Activated T-helper 2 cell treated with anti-CD3 and anti-CD28 coated beads, Interferon-gamma antibody, Interleukin-2, Interleukin-4, amounts not matched to agents 10 μg/mL and 5 μg/mL and 100 μg/mL, durations not matched to agents 14 hours and 24 hours and 36 hours (primary cell): ENCODE results near the gene SRGAP3. TPM values are rescaled to one million over a fixed set of nuclear protein-coding genes. Genes with fewer than 3 reads are reported as not detected.

Source experiments
- DNase-seq: peaks from one replicate; pipeline ENCODE4 v3.0.0; 2021; ENCODE audit warnings: low spot score
- H3K27ac Mint-ChIP-seq: one replicate; pipeline ENCODE4 v1.8.0; 2021; ENCODE audit warnings: mixed read lengths
- H3K27me3 Mint-ChIP-seq: one replicate; pipeline ENCODE4 v1.8.0; 2021; ENCODE audit warnings: low read depth, mixed read lengths
- H3K36me3 Mint-ChIP-seq: one replicate; pipeline ENCODE4 v1.8.0; 2021; ENCODE audit warnings: low read depth, mixed read lengths
- H3K4me1 Mint-ChIP-seq: one replicate; pipeline ENCODE4 v1.8.0; 2021; ENCODE audit warnings: low read depth, mixed read lengths
- H3K4me3 Mint-ChIP-seq: one replicate; pipeline ENCODE4 v1.8.0; 2021; ENCODE audit warnings: low read depth, mild to moderate bottlenecking, moderate library complexity, mixed read lengths
- H3K9me3 Mint-ChIP-seq: one replicate; pipeline ENCODE4 v1.8.0; 2021; ENCODE audit warnings: mixed read lengths
- intact Hi-C: fragments of 100-400 bp; cut with micrococcal nuclease; formaldehyde crosslinking; loops from one replicate; pipeline ENCODE4 v1.15.1; 2023
- total RNA-seq: library from RNA; stranded (reverse); gene quantifications from 2 replicates; pipeline ENCODE4 v1.2.3, GENCODE V29; 2022

The SRGAP3 gene
- total RNA-seq, 1 donor from 2014 or later, result 0.71 TPM

DNA sequence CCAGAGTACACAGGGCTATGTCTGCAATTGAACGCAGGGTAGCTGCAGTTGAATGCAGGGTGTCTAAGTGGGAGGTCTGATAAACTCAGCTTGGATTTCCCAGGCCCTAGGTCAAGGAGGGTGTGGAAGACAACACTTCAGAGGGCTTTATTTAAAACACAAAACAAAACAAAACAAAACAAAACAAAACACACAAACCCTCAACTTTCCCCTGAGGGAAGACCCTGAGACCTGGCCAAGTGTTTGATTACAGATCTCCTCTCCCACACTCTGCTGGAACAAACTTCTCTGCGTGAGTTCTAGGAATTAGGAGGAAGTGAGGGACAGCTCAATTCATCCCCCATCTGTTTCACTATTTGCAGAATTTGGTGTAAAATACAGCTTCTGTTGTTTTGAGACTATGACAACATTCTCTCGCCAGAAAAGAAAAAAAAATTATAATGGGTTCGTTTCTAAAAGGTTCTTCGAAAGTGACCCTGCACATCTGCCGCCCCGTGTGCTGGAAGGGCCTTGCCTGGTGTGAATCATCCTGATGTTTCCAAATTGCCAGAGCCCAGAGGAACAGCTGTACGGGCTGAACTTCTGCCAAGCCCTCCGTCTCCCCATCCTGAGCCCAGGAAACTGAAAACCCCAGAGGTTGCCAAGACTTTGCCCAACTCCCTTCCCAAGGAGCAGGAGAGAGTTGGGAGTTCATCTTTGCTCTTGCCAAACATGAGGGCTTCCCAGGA lies 212.9 kb downstream of the SRGAP3 start:
- no peaks in the 10 kb centered on the region for H3K9me3 Mint-ChIP-seq
- intact Hi-C loops, result no loop called here
- no peak overlapping the region for H3K27ac Mint-ChIP-seq
- no peak overlapping the region for H3K4me3 Mint-ChIP-seq
- DNase-seq, result no peak
- peaks cover 2% of the 10 kb centered on the region for H3K4me1 Mint-ChIP-seq
- no peaks in the 10 kb centered on the region for H3K36me3 Mint-ChIP-seq
- no peaks in the 10 kb centered on the region for H3K27me3 Mint-ChIP-seq

GRCh38 chr3:9035961-9036360 lies 213.5 kb downstream of the SRGAP3 start:
- H3K27me3 Mint-ChIP-seq, result no peaks in the 10 kb centered on the region
- peaks cover 2% of the 10 kb centered on the region for H3K4me1 Mint-ChIP-seq
- DNase-seq, result no peak
- H3K27ac Mint-ChIP-seq, result no peak overlapping the region
- intact Hi-C loops, result no loop called here
- no peak overlapping the region for H3K4me3 Mint-ChIP-seq
- no peaks in the 10 kb centered on the region for H3K36me3 Mint-ChIP-seq
- no peaks in the 10 kb centered on the region for H3K9me3 Mint-ChIP-seq

- Mint-ChIP-seq H3K9me3 (no peaks in the 10 kb centered on the region), H3K36me3 (no peaks in the 10 kb centered on the region), H3K27ac (no peak overlapping the region), H3K4me1 (peaks cover 2% of the 10 kb centered on the region), H3K27me3 (no peaks in the 10 kb centered on the region), H3K4me3 (no peak overlapping the region)
- DNase-seq, result no peak
- intact Hi-C loops, result no loop called here
These were observed 214.0 kb downstream of the SRGAP3 start for GRCh38 chr3:9035473-9035872.

GRCh38 chr3:9033867-9034266 lies 215.6 kb downstream of the SRGAP3 start:
- Mint-ChIP-seq H3K4me3 (no peak overlapping the region), H3K27me3 (no peaks in the 10 kb centered on the region), H3K9me3 (no peaks in the 10 kb centered on the region)

GRCh38 chr3:9032231-9032777 lies 217.1 kb downstream of the SRGAP3 start:
- Mint-ChIP-seq H3K4me3 (no peak overlapping the region), H3K36me3 (no peaks in the 10 kb centered on the region), H3K4me1 (peaks cover 2% of the 10 kb centered on the region), H3K27ac (no peak overlapping the region), H3K9me3 (no peaks in the 10 kb centered on the region), H3K27me3 (no peaks in the 10 kb centered on the region)
- intact Hi-C loops, result no loop called here
- DNase-seq, result no peak

More at GRCh38 chr3:9033867-9034266, 215.6 kb downstream of the SRGAP3 start:
- no peak for DNase-seq
- Mint-ChIP-seq H3K4me1 (peaks cover 2% of the 10 kb centered on the region), H3K36me3 (no peaks in the 10 kb centered on the region), H3K27ac (no peak overlapping the region)
- intact Hi-C loops, result no loop called here

- no peaks in the 10 kb centered on the region for H3K36me3 Mint-ChIP-seq
- no peak overlapping the region for H3K4me3 Mint-ChIP-seq
- no peaks in the 10 kb centered on the region for H3K9me3 Mint-ChIP-seq
- H3K27me3 Mint-ChIP-seq, result no peaks in the 10 kb centered on the region
- DNase-seq, result no peak
- intact Hi-C loops, result no loop called here
- no peak overlapping the region for H3K27ac Mint-ChIP-seq
- no peaks in the 10 kb centered on the region for H3K4me1 Mint-ChIP-seq
These were observed 219.4 kb downstream of the SRGAP3 start for GRCh38 chr3:9030034-9030433.

DNA sequence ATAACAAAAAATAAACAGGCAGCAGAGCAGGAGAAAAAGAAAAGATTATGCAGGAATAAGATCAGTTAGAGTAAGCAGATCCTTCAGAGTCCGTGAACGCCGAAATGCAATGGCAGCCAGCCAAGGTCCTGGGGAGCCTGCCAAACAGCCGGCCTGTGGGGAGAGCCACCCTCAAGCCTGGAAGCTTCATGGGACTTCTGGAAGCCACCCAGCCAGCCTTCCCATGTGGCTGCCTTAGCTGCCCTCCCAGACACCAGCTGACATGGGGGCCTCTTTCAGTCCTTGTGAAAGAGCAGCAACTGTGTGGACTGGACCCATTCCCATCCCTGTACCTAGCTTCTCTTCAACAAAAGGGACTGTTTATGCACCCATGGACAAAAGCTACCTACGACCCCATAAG lies 221.3 kb downstream of the SRGAP3 start:
- Mint-ChIP-seq H3K27me3 (no peaks in the 10 kb centered on the region), H3K4me1 (no peaks in the 10 kb centered on the region), H3K36me3 (no peaks in the 10 kb centered on the region), H3K4me3 (no peak overlapping the region), H3K27ac (no peak overlapping the region), H3K9me3 (no peaks in the 10 kb centered on the region)
- intact Hi-C loops, result no loop called here
- DNase-seq, result no peak

DNA sequence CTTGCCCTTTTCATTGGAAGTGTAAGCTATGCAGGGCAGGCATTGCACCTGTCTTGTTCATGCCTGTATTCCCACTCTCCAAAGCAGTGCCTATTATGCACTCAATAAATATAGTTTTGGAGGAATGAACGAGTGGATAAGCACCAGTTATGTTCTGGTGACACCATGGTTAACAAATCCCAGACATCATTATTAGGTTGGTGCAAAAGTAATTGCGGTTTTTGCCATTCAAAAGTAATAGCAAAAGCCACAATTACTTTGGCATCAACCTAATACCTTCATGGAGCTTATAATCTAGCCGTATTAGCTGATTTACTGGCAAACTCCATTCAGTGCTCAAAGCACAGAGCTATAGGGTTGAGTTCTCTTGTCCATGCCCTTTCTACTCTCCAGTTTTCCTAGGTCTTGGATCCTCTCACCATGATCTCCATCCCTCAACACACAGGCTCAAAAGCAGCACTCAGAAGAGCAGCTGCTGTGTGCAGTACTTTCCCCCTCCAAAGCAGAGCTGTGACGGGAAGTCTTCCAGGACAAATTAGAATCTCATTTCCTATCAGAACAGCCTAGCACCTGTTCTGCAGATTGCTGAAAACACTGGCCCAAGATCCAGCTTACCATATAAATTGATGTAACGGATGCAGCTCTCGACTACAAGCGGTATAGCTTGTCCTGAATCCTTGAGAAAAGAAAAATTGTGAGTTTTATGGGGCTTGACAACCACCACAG lies 223.0 kb downstream of the SRGAP3 start:
- H3K27ac Mint-ChIP-seq, result no peak overlapping the region
- no peak for DNase-seq
- intact Hi-C loops, result no loop called here
- H3K36me3 Mint-ChIP-seq, result no peaks in the 10 kb centered on the region
- no peaks in the 10 kb centered on the region for H3K9me3 Mint-ChIP-seq
- H3K4me3 Mint-ChIP-seq, result no peak overlapping the region
- H3K4me1 Mint-ChIP-seq, result no peaks in the 10 kb centered on the region
- no peaks in the 10 kb centered on the region for H3K27me3 Mint-ChIP-seq

DNA sequence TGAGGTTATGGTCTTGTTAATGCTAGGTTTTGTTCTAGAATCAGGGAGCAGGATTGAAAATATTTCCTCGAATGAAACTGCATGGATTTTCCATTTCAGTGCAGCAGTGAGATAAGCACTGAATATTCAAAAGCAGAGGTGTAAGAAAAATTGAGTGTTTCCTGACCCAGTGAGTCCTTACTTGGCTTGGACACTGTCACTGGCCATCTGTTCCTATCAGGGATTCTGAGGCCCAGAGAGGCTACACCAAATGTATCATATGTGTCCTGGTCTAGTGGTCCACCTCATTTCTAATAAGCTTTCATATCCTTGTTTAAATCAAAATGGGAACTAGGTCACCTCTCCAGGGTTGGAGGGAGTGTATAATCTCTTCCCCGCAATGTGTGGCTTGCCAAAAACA lies 225.1 kb downstream of the SRGAP3 start:
- Mint-ChIP-seq H3K4me3 (no peak overlapping the region), H3K27ac (no peak overlapping the region), H3K27me3 (no peaks in the 10 kb centered on the region), H3K9me3 (no peaks in the 10 kb centered on the region), H3K36me3 (no peaks in the 10 kb centered on the region), H3K4me1 (no peaks in the 10 kb centered on the region)
- intact Hi-C loops, result no loop called here
- no peak for DNase-seq

DNA sequence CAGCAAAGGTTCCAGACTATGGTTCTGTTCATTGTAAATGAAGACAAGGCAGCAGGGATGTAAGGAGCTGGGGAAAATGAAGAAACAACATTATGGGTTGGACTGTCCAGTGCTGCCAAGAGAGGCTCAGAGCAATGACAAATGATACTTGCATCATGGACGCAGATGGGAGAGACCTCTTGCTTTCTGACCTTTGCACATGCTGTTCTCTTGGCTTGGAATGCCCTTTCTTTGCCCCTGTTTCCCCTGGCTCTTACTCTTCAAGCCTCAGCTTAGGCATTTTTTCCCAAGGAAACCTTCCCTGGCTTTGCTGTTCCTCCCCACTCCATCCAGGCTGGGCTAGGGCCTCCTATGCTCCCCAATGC lies 226.2 kb downstream of the SRGAP3 start:
- DNase-seq, result no peak
- no peak overlapping the region for H3K4me3 Mint-ChIP-seq
- H3K27me3 Mint-ChIP-seq, result no peaks in the 10 kb centered on the region
- no peaks in the 10 kb centered on the region for H3K4me1 Mint-ChIP-seq
- H3K9me3 Mint-ChIP-seq, result no peaks in the 10 kb centered on the region
- intact Hi-C loops, result no loop called here
- no peak overlapping the region for H3K27ac Mint-ChIP-seq
- H3K36me3 Mint-ChIP-seq, result no peaks in the 10 kb centered on the region

GRCh38 chr3:9022305-9023225 lies 226.9 kb downstream of the SRGAP3 start:
- no peaks in the 10 kb centered on the region for H3K9me3 Mint-ChIP-seq
- H3K36me3 Mint-ChIP-seq, result no peaks in the 10 kb centered on the region
- DNase-seq, result no peak
- no peaks in the 10 kb centered on the region for H3K4me1 Mint-ChIP-seq
- H3K27ac Mint-ChIP-seq, result no peak overlapping the region
- no peak overlapping the region for H3K4me3 Mint-ChIP-seq
- intact Hi-C loops, result no loop called here
- H3K27me3 Mint-ChIP-seq, result peaks cover 2% of the 10 kb centered on the region

- no peak for DNase-seq
- Mint-ChIP-seq H3K9me3 (no peaks in the 10 kb centered on the region), H3K4me1 (no peaks in the 10 kb centered on the region), H3K36me3 (no peaks in the 10 kb centered on the region), H3K27ac (no peak overlapping the region), H3K4me3 (no peak overlapping the region), H3K27me3 (peaks cover 2% of the 10 kb centered on the region)
- intact Hi-C loops, result no loop called here
These were observed 228.0 kb downstream of the SRGAP3 start for GRCh38 chr3:9021271-9022009.
